HG03103 (cell line): ENCODE data around the gene TMCO4.

ENCODE experiments used
- ATAC-seq: cut with Tn5 transposase; IDR thresholded peaks from one replicate; pipeline ENCODE4 v1.9.1; 2021; ENCODE audit warnings: low read depth; ENCODE audit not compliant: unreplicated experiment

The TMCO4 gene

DNA sequence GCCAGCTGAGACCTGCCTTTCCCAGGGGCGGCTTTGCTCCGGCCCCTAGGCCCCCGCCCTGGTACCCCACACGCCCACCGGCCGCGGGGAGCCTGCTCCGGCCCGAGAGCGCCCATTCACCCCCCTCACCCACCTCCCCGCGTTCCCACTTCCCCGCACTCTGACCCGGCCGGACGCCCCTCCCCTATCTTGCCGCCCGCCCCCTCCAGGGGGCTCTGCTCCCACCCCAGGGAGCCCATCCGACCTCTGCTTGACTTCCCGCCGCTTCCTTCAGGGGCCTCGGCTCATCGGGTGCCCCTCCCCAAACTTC is 134.6 kb downstream of the TMCO4 start:
- no peak for ATAC-seq

- ATAC-seq: no peak
These were observed 135.1 kb downstream of the TMCO4 start, which contains the start of gene HTR6 for GRCh38 chr1:19664453-19665185. HTR6 (plus strand) TSS chr1:19664875; CDS start chr1:19665754, 879 bp downstream.

DNA sequence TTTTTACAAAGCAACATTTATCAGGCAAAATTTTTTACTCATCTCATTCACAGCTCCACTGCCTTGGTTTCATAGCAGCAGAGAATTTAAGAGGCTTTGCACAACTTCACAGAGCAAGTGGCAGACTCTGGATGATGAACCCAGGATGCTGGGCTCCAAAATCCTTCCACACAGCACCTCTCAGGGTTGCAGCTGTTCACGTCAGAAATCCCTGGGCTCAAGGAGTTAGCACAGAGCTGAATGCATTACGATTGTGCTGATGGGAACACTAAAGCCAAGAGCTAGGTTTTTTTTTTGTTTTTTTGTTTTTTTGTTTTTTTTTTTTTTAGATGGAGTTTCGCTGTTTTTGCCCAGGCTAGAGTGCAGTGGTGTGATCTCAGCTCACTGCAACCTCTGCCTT is 137.4 kb downstream of the TMCO4 start:
- no peak for ATAC-seq

- no peak for ATAC-seq
These were observed 137.9 kb downstream of the TMCO4 start for GRCh38 chr1:19661721-19662228.

GRCh38 chr1:19658186-19658585 is 141.5 kb downstream of the TMCO4 start:
- no peak for ATAC-seq

DNA sequence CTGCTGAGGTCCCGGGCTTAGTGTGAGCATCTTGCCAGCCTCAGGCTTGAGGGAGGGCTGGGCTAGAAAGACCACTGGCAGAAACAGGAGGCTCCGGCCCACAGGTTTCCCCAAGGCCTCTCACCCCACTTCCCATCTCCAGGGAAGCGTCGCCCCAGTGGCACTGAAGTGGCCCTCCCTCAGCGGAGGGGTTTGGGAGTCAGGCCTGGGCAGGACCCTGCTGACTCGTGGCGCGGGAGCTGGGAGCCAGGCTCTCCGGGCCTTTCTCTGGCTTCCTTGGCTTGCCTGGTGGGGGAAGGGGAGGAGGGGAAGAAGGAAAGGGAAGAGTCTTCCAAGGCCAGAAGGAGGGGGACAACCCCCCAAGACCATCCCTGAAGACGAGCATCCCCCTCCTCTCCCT is 142.2 kb downstream of the TMCO4 start:
- no peak for ATAC-seq

GRCh38 chr1:19656780-19657466 is 142.8 kb downstream of the TMCO4 start:
- ATAC-seq: no peak

GRCh38 chr1:19656134-19656779 is 143.5 kb downstream of the TMCO4 start:
- ATAC-seq: no peak

DNA sequence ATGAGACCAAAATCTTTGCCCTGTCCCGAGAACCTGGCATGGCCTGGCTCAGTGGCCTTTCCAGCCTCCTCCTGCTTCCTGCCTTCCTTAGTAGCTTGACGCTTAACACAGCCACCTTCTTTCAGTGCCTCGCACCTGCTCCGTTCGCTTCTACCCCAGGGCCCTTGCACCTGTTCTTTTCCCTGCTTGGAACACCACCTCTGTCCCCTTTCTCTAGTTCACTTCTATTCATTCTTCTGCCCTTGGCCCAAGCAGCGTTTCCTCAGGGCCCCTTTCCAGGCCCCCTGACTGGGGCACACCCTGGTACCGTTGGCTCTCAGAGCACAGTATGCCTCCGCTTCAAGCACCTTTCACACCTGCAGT is 144.0 kb downstream of the TMCO4 start:
- no peak for ATAC-seq

GRCh38 chr1:19654886-19655717 is 144.6 kb downstream of the TMCO4 start:
- ATAC-seq: no peak

GRCh38 chr1:19654386-19654785 is 145.3 kb downstream of the TMCO4 start:
- no peak for ATAC-seq

- ATAC-seq: no peak
These were observed 148.5 kb downstream of the TMCO4 start for GRCh38 chr1:19651141-19651737.

DNA sequence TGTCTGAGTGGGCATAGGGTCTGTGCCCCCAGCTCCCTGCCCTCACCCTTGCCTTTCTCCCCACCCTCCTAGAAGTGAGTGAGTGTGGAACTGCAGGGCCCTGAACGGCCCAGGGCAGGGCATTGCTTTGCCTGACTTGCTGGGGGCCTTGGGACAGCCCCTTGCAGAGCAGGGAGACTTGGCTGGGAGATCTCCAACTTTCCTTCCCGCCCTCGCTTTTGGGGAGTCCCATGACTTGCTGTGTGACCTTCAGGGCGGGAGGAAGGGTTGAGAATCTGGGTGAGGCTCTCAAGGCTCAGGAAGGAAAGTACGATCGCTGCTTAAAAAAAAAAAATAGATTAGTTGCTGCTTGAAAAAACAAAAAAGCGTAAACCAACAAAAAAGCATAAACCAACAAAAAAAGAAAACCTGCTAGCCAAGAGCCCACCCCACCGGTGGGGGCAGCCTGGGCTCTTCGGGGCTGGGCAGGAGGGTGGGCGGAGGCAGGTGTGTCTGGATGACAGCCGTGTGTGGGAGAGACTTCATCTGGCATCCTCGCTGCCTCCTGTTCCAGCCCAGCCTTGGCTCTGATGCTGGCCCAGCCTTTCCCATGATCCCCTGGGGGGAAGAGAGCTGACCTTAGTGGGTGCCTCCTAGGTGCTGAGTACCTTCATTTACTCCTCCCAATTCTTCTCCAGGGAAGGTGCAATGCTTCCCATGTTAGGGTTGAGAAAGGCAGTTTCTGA is 149.1 kb downstream of the TMCO4 start:
- ATAC-seq: no peak

- no peak for ATAC-seq
These were observed 151.0 kb downstream of the TMCO4 start for GRCh38 chr1:19648689-19649088.

DNA sequence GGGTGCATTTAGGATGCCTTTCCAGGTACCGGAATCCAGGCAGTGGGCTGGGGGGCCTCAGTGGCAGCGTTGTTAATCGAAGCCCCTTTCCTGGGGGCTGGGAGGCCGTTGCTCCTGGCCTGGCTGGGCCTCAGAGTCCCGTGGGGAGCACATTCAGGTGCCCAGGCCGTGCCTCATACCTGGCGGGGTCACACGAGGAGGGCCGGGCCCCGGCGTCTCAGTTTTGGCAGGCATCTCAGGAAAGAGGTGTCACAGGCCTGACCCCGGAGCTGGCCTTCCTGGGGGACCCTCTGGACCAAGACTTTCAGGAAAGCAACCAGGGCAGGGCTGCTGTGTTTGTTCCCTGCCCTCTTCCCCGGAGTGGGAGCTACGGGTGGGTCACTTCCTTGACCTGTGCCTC is 151.5 kb downstream of the TMCO4 start:
- no peak for ATAC-seq

DNA sequence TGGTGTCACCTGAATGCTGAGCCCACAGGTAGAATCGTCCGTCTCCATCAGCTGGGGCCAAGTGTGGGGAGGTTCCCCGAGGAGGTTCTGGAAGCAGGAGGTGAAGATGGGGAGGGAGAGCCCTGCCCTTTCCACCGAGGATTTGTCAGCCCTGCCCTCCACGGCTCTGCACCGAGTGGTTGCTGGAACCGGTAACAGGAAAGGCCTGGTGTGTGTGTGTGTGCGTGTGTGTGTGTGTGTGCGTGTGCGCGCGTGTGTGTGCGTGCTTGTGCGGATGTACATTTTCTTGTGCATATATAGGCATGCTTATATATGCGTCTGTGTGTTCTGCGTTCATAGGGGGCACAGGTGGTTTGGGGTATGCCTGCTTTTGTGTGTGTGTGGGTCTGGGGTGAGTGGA is 152.1 kb downstream of the TMCO4 start:
- no peak for ATAC-seq

GRCh38 chr1:19646377-19647319 is 153.1 kb downstream of the TMCO4 start:
- ATAC-seq: no peak

- no peak for ATAC-seq
These were observed 154.1 kb downstream of the TMCO4 start for GRCh38 chr1:19645411-19646251.
